H1 (cell line): Measurements from ENCODE around the gene TGFBR1. TPM values are rescaled to one million over a fixed set of nuclear protein-coding genes. Genes with fewer than 3 reads are reported as not detected.

ENCODE experiments used
- CTCF ChIA-PET: fragments of 300-600 bp; sonication (Branson Sonifier 250); formaldehyde crosslinking; loops from one replicate; lab custom pipeline; 2021; ENCODE audit not compliant: partially characterized antibody; lab: Charles Lee
- POLR2A ChIA-PET: fragments of 300-600 bp; sonication (Branson Sonifier 250); formaldehyde crosslinking; loops from one replicate; lab custom pipeline; 2021; ENCODE audit warnings: inconsistent platforms; ENCODE audit not compliant: partially characterized antibody; lab: Charles Lee
- DNase-seq, 2 experiments: peaks; one replicate each; pipeline versions ENCODE4 v3.0.0 to v3.0.0-alpha.2; 2010 to 2022; ENCODE audit warnings: low spot score in 2 of 2, low read depth in 1 of 2, mixed read lengths in 1 of 2
- FAIRE-seq: peaks from 2 replicates; lab custom pipeline; 2011; peaks lifted over from hg19 to GRCh38; lab: Jason Lieb, UNC
- H2AFZ ChIP-seq: 2 replicates; pipeline ENCODE4 v1.8.1; 2012; ENCODE audit warnings: low read length, inconsistent platforms
- H2AK5ac ChIP-seq: 2 replicates; pipeline ENCODE4 v1.6.1; 2013; ENCODE audit warnings: low read depth, low read length
- H2BK120ac ChIP-seq: replicated peaks from 2 replicates; pipeline ENCODE3; 2013; ENCODE audit warnings: low read depth, low read length, inconsistent platforms
- H2BK12ac ChIP-seq: 2 replicates; pipeline ENCODE4 v1.6.1; 2013; ENCODE audit warnings: low read depth, low read length
- H2BK15ac ChIP-seq: 2 replicates; pipeline ENCODE4 v1.6.1; 2013; ENCODE audit warnings: low read length
- H2BK20ac ChIP-seq: 2 replicates; pipeline ENCODE4 v1.6.1; 2013; ENCODE audit warnings: low read length
- H2BK5ac ChIP-seq: 2 replicates; pipeline ENCODE4 v1.6.1; 2013; ENCODE audit warnings: low read depth, low read length
- H3K14ac ChIP-seq: 2 replicates; pipeline ENCODE4 v1.6.1; 2013; ENCODE audit warnings: inconsistent platforms; ENCODE audit not compliant: insufficient read length
- H3K18ac ChIP-seq: 2 replicates; pipeline ENCODE4 v1.6.1; 2013; ENCODE audit warnings: low read length; ENCODE audit errors: extremely low read depth
- H3K23ac ChIP-seq: 2 replicates; pipeline ENCODE4 v1.6.1; 2013; ENCODE audit warnings: inconsistent platforms; ENCODE audit not compliant: insufficient read length
- H3K23me2 ChIP-seq: 2 replicates; pipeline ENCODE4 v1.6.1; 2013; ENCODE audit warnings: low read depth, low read length
- H3K27ac ChIP-seq: 2 replicates; pipeline ENCODE4 v1.6.1; 2011; ENCODE audit warnings: low read depth, low read length, inconsistent platforms
- H3K27me3 ChIP-seq, 4 experiments: replicated peaks in 1 of 4; 1 replicate in 1 of 4; 2 replicates in 3 of 4; pipeline versions ENCODE4 v1.6.1 to v1.8.1; 2011 to 2013; ENCODE audit warnings: low read length in 3 of 4, mild to moderate bottlenecking in 3 of 4, inconsistent platforms in 2 of 4, mixed read lengths in 2 of 4, moderate library complexity in 1 of 4; ENCODE audit not compliant: control insufficient read depth in 3 of 4, insufficient read depth in 3 of 4; ENCODE audit errors: extremely low read depth in 1 of 4
- H3K36me3 ChIP-seq, 4 experiments: 2 replicates each; pipeline versions ENCODE4 v1.6.1 to v1.8.1; 2011 to 2013; ENCODE audit warnings: mild to moderate bottlenecking in 4 of 4, low read length in 3 of 4, moderate library complexity in 2 of 4, control low read depth in 1 of 4, inconsistent platforms in 1 of 4; ENCODE audit not compliant: insufficient read depth in 4 of 4, control insufficient read depth in 2 of 4
- H3K4ac ChIP-seq: replicated peaks from 2 replicates; pipeline ENCODE3; 2013; ENCODE audit warnings: low read length, low read depth, mixed read lengths, inconsistent platforms; ENCODE audit not compliant: insufficient read length
- H3K4me1 ChIP-seq, 4 experiments: replicated peaks in 1 of 4; 1 replicate in 1 of 4; 2 replicates in 3 of 4; pipeline versions ENCODE4 v1.6.1 to v1.8.1; 2011 to 2013; ENCODE audit warnings: low read length in 3 of 4, inconsistent platforms in 2 of 4, mixed read lengths in 1 of 4; ENCODE audit not compliant: insufficient read depth in 4 of 4, control insufficient read depth in 3 of 4
- H3K4me2 ChIP-seq, 2 experiments: 2 replicates each; pipeline versions ENCODE4 v1.6.1 to v1.8.1; 2011 to 2013; ENCODE audit warnings: low read depth in 2 of 2, low read length in 2 of 2, control low read depth in 1 of 2, inconsistent platforms in 1 of 2, mild to moderate bottlenecking in 1 of 2; ENCODE audit not compliant: insufficient read depth in 1 of 2
- H3K4me3 ChIP-seq, 4 experiments: fragments of 200-600, 300-600 bp in 1 of 4; sonication (generic), shearing (Covaris generic), sonication (Bioruptor Twin) in 1 of 4; 2 replicates each; pipeline versions ENCODE4 v1.5.1 to v1.8.1; 2011 to 2016; ENCODE audit warnings: low read length in 4 of 4, low read depth in 3 of 4, control low read depth in 2 of 4, inconsistent platforms in 2 of 4, mild to moderate bottlenecking in 2 of 4, mixed read lengths in 1 of 4, moderate library complexity in 1 of 4; ENCODE audit not compliant: insufficient read depth in 2 of 4; ENCODE audit errors: extremely low read depth in 1 of 4
- H3K56ac ChIP-seq: replicated peaks from 2 replicates; pipeline ENCODE3; 2013; ENCODE audit warnings: low read depth, mild to moderate bottlenecking, mixed read lengths, low read length, inconsistent platforms; ENCODE audit not compliant: insufficient read length
- H3K79me1 ChIP-seq: 2 replicates; pipeline ENCODE4 v1.6.1; 2013; ENCODE audit warnings: low read depth, low read length, control low read depth
- H3K79me2 ChIP-seq, 2 experiments: 2 replicates each; pipeline versions ENCODE4 v1.6.1 to v1.8.1; 2012 to 2013; ENCODE audit warnings: low read length in 2 of 2, mild to moderate bottlenecking in 2 of 2, inconsistent platforms in 1 of 2; ENCODE audit not compliant: insufficient read depth in 2 of 2, control insufficient read depth in 1 of 2
- H3K9ac ChIP-seq, 4 experiments: replicated peaks in 1 of 4; 1 replicate in 1 of 4; 2 replicates in 3 of 4; pipeline versions ENCODE4 v1.6.1 to v1.8.1; 2011 to 2013; ENCODE audit warnings: low read depth in 3 of 4, low read length in 3 of 4, control low read depth in 2 of 4, mild to moderate bottlenecking in 2 of 4, moderate library complexity in 2 of 4, inconsistent platforms in 1 of 4; ENCODE audit errors: extremely low read depth in 1 of 4
- H3K9me3 ChIP-seq, 2 experiments: 2 replicates each; pipeline versions ENCODE4 v1.6.1 to v1.8.1; 2012 to 2013; ENCODE audit warnings: mild to moderate bottlenecking in 2 of 2, moderate library complexity in 2 of 2, control low read depth in 1 of 2, inconsistent platforms in 1 of 2, low read depth in 1 of 2, low read length in 1 of 2, mixed read lengths in 1 of 2; ENCODE audit not compliant: insufficient read depth in 2 of 2
- H4K20me1 ChIP-seq, 2 experiments: replicated peaks in 1 of 2; 2 replicates each; pipeline versions ENCODE3 to v1.8.1; 2011 to 2013; ENCODE audit warnings: inconsistent platforms in 2 of 2, low read length in 2 of 2, mild to moderate bottlenecking in 1 of 2; ENCODE audit not compliant: insufficient read depth in 2 of 2, control insufficient read depth in 1 of 2
- H4K5ac ChIP-seq: 2 replicates; pipeline ENCODE4 v1.6.1; 2013; ENCODE audit warnings: low read length, low read depth, mixed read lengths, inconsistent platforms; ENCODE audit not compliant: insufficient read length
- H4K8ac ChIP-seq: 2 replicates; pipeline ENCODE4 v1.8.0; 2013; ENCODE audit warnings: mild to moderate bottlenecking, moderate library complexity, low read length, inconsistent platforms; ENCODE audit not compliant: insufficient read depth; ENCODE audit errors: extremely low read depth
- H4K91ac ChIP-seq: replicated peaks from 2 replicates; pipeline ENCODE3; 2013; ENCODE audit warnings: low read length, mixed read lengths, inconsistent platforms; ENCODE audit not compliant: insufficient read length
- MAX ChIP-seq: IDR thresholded peaks from 2 replicates; pipeline ENCODE4 v1.6.1; 2012; ENCODE audit warnings: inconsistent platforms
- RBBP5 ChIP-seq: IDR thresholded peaks from 2 replicates; pipeline ENCODE4 v1.7.1; 2012; ENCODE audit warnings: low read depth, mild to moderate bottlenecking, inconsistent platforms, low read length, moderate library complexity, borderline replicate concordance
- ZNF274 ChIP-seq: IDR thresholded peaks from 2 replicates; pipeline ENCODE4 v1.7.0; 2012; ENCODE audit warnings: low read length, borderline replicate concordance; ENCODE audit errors: extremely low read depth
- WGBS, 2 experiments: shearing (Covaris generic) in 1 of 2; methylation state at CpG; one replicate each; pipeline versions ENCODE4 v1.1.6 to v1.1.7; 2013 to 2015; ENCODE audit warnings: low lambda C conversion rate in 2 of 2, mixed read lengths in 2 of 2, inconsistent platforms in 1 of 2, low coverage in 1 of 2, missing lambda C conversion rate in 1 of 2; ENCODE audit not compliant: insufficient replicate concordance in 2 of 2, insufficient coverage in 1 of 2, insufficient read length in 1 of 2; ENCODE audit errors: extremely low coverage in 1 of 2, missing lambda C conversion rate in 1 of 2; 5-methylcytosine and 5-hydroxymethylcytosine counted together
- polyA plus RNA-seq, 7 experiments: library from polyadenylated mRNA; depleted of rRNA in 3 of 7; stranded (reverse) in 5 of 7; unstranded in 2 of 7; fragments of >200 nt in 5 of 7; fragments of 200-250 nt in 2 of 7; gene quantifications; 1 replicate in 5 of 7; 2 replicates in 1 of 7; 4 replicates in 1 of 7; pipeline versions ENCODE4 v1.2.1 to v1.2.3, GENCODE V29; 2011 to 2013; ENCODE audit warnings: missing spikeins in 2 of 7, mixed read lengths in 2 of 7
- total RNA-seq: library from RNA; stranded (reverse); fragmentation: NEBNext Ultra II Directional; extraction: Animal tissue kit (Norgen Biotek cat#: 25700); gene quantifications from 2 replicates; pipeline ENCODE4 v1.2.1, GENCODE V29; 2021

Gene TGFBR1
- total and polyA plus RNA-seq, 2 of the 8 experiments (the other 6 are each of a cell fraction or from before 2014, with no cell fraction given), result 16.8 to 52.4 TPM

GRCh38 chr9:99167119-99167518, 62.2 kb downstream of the TGFBR1 start:
- Histone ChIP-seq H3K23me2 (peaks cover 4% of the 10 kb centered on the region; the same call in 1 of the 2 replicates), H2BK5ac (no peak overlapping the region), H3K4me2 (no peak overlapping the region), H3K56ac (no peak overlapping the region), H4K5ac (no peak overlapping the region), H2BK20ac (peak overlapping the region; percentile 56; the same call in 1 of the 2 replicates), H3K4me1 (peaks cover 9 to 24% (median 13%) of the 10 kb centered on the region in 4 experiments), H3K79me2 (no peaks in the 10 kb centered on the region), H3K36me3 (no peaks in the 10 kb centered on the region; a peak in 1 of 8 replicates), H3K9ac (no peak overlapping the region), H3K4ac (no peak overlapping the region), H3K79me1 (no peaks in the 10 kb centered on the region), H2AFZ (no peak overlapping the region), H2BK12ac (no peak overlapping the region), H3K14ac (no peak overlapping the region), H3K27ac (no peak overlapping the region), H3K23ac (no peak overlapping the region), H2BK120ac (no peak overlapping the region), H2BK15ac (no peak overlapping the region; the same call in 1 of the 2 replicates), H4K8ac (no peak overlapping the region), H3K4me3 (no peak overlapping the region), H3K18ac (no peak overlapping the region), H3K9me3 (no peaks in the 10 kb centered on the region), H3K27me3 (no peaks in the 10 kb centered on the region; a peak in 1 of 7 replicates), H2AK5ac (no peak overlapping the region), H4K91ac (no peak overlapping the region), H4K20me1 (no peaks in the 10 kb centered on the region)
- TF ChIP-seq MAX, result peak; percentile 36; the same call in 1 of the 2 replicates
- no peak for TF ChIP-seq RBBP5
- no peak for TF ChIP-seq ZNF274
- FAIRE-seq (no peak), DNase-seq (no peak)
- POLR2A ChIA-PET, result interaction anchor here (1.3 to 2.0 kb wide), 2 partner anchors 8 to 17 kb away, joined by 5 read pairs; no protein-coding TSS in a partner anchor
- CTCF ChIA-PET, result interaction anchor here (1.0 to 1.3 kb wide), 5 partner anchors 9 to 66 kb away, joined by 3 to 6 read pairs (median 3); no protein-coding TSS in a partner anchor
- 78% methylated on average over 4 of the region's 4 CpGs; no CpG with 5 or more reads in 1 of the 2 experiments for WGBS, 2 experiments
